GM19025 (cell line): ENCODE data around the gene SEPTIN5.
"Not testable (repeated sequence)": the region's sequence is repeated elsewhere in the genome, so short reads cannot be mapped to it uniquely, and the experiment has no call there.

Experiments used
- ATAC-seq: cut with Tn5 transposase; IDR thresholded peaks from one replicate; pipeline ENCODE4 v1.9.1; 2021; ENCODE audit warnings: mild to moderate bottlenecking, low read depth, moderate library complexity; ENCODE audit not compliant: unreplicated experiment

Gene SEPTIN5

GRCh38 chr22:19714312-19715187 is at the start of gene SEPTIN5:
Gene SEPTIN5, plus strand, starts transcription at chr22:19714503. Its CDS starts 86 bp downstream, at chr22:19714589.
- no peak for ATAC-seq

- no peak for ATAC-seq
Measured at GRCh38 chr22:19664951-19665783, 49.1 kb upstream of the SEPTIN5 start.

- ATAC-seq = no peak
Measured at GRCh38 chr22:19665784-19666672, 48.3 kb upstream of the SEPTIN5 start.

- ATAC-seq = no peak
Measured at GRCh38 chr22:19666673-19667593, 47.4 kb upstream of the SEPTIN5 start.

GRCh38 chr22:19667872-19668740 is 46.2 kb upstream of the SEPTIN5 start:
- ATAC-seq = no peak

GRCh38 chr22:19668748-19669147 is 45.6 kb upstream of the SEPTIN5 start:
- ATAC-seq = no peak

GRCh38 chr22:19669570-19669969 is 44.7 kb upstream of the SEPTIN5 start:
- ATAC-seq = no peak

- ATAC-seq = no peak
Measured at GRCh38 chr22:19671316-19671715, 43.0 kb upstream of the SEPTIN5 start.

- no peak for ATAC-seq
Measured at GRCh38 chr22:19672054-19672776, 42.1 kb upstream of the SEPTIN5 start.

GRCh38 chr22:19673660-19674059 is 40.6 kb upstream of the SEPTIN5 start:
- no peak for ATAC-seq

GRCh38 chr22:19674129-19674928 is 40.0 kb upstream of the SEPTIN5 start:
- no peak for ATAC-seq

- ATAC-seq = no peak
Measured at GRCh38 chr22:19674929-19675253, 39.4 kb upstream of the SEPTIN5 start.

- ATAC-seq = no peak
Measured at GRCh38 chr22:19675428-19675827, 38.9 kb upstream of the SEPTIN5 start.

- ATAC-seq = not testable (repeated sequence)
Measured at GRCh38 chr22:19676437-19676836, 37.9 kb upstream of the SEPTIN5 start.

GRCh38 chr22:19678949-19679521 is 35.3 kb upstream of the SEPTIN5 start:
- no peak for ATAC-seq

- no peak for ATAC-seq
Measured at GRCh38 chr22:19679522-19680101, 34.7 kb upstream of the SEPTIN5 start.
